HepG2 (cell line): ENCODE measurements around the gene CCDC91. TPM values are rescaled to one million over a fixed set of nuclear protein-coding genes. Genes with fewer than 3 reads are reported as not detected.

Experiments used
- ATAC-seq: fragments of 200-7000 bp; cut with Tn5 transposase; 3 replicates; pipeline ENCODE4 v1.9.1; 2020; ENCODE audit warnings: mild to moderate bottlenecking, moderate library complexity
- BruUV-seq: library from RNA; stranded (reverse); fragments of 400-500 nt; replicated peaks from 2 replicates; lab custom pipeline; 2021; lab: Mats Ljungman, UMichigan
- CTCF ChIA-PET: fragments of 300-600 bp; formaldehyde crosslinking; extraction: SDS; loops from one replicate; lab custom pipeline; 2021; ENCODE audit warnings: low total read pairs, inconsistent platforms, low intra/inter-chr PET ratio; lab: Yijun Ruan, JAX
- POLR2A ChIA-PET: fragments of 350-600 bp; sonication (Branson Sonifier 250); formaldehyde crosslinking; loops from one replicate; lab custom pipeline; 2020; ENCODE audit warnings: antibody characterized with exemption, inconsistent platforms; lab: Yijun Ruan, JAX
- DNase-seq: peaks from one replicate; pipeline ENCODE4 v3.0.0-alpha.2; 2015; ENCODE audit warnings: low spot score
- FAIRE-seq: peaks from 3 replicates; lab custom pipeline; 2011; peaks lifted over from hg19 to GRCh38; lab: Jason Lieb, UNC
- H2AFZ ChIP-seq: one replicate; pipeline ENCODE4 v1.6.1; 2011; ENCODE audit warnings: low read length, inconsistent platforms
- H3K27ac ChIP-seq: fragments of 300-600 bp; 3 replicates; pipeline ENCODE4 v1.8.0; 2011; ENCODE audit warnings: mixed run types, mild to moderate bottlenecking, mixed read lengths, low read length, inconsistent platforms; ENCODE audit not compliant: insufficient read depth; ENCODE audit errors: extremely low read length
- H3K27me3 ChIP-seq, 2 experiments: fragments of 200-600 bp in 1 of 2; 2 replicates in 1 of 2; 3 replicates in 1 of 2; pipeline versions ENCODE4 v1.6.0 to v1.8.0; 2011; ENCODE audit warnings: low read length in 2 of 2, mild to moderate bottlenecking in 2 of 2, moderate library complexity in 2 of 2, inconsistent platforms in 1 of 2; ENCODE audit not compliant: insufficient read depth in 2 of 2, control insufficient read depth in 1 of 2
- H3K36me3 ChIP-seq, 2 experiments: fragments of 200-600 bp in 1 of 2; replicated peaks in 1 of 2; 2 replicates in 1 of 2; 3 replicates in 1 of 2; pipeline versions ENCODE4 v1.5.1 to v1.8.0; 2011; ENCODE audit warnings: low read length in 2 of 2, inconsistent platforms in 1 of 2; ENCODE audit not compliant: insufficient read depth in 2 of 2, control insufficient read depth in 1 of 2
- H3K4me1 ChIP-seq: 2 replicates; pipeline ENCODE4 v1.5.1; 2012; ENCODE audit warnings: low read length, inconsistent platforms; ENCODE audit not compliant: insufficient read depth
- H3K4me2 ChIP-seq: 2 replicates; pipeline ENCODE4 v1.6.0; 2011; ENCODE audit warnings: low read depth, low read length, inconsistent platforms
- H3K4me3 ChIP-seq, 3 experiments: fragments of 200-600 bp in 1 of 3; sonication (generic), shearing (Covaris generic) in 1 of 3; replicated peaks in 1 of 3; 2 replicates each; pipeline ENCODE4 v1.5.1; 2011 to 2016; ENCODE audit warnings: low read length in 3 of 3, inconsistent platforms in 2 of 3, low read depth in 2 of 3, mild to moderate bottlenecking in 2 of 3, control low read depth in 1 of 3, mixed read lengths in 1 of 3; ENCODE audit not compliant: insufficient read depth in 1 of 3
- H3K79me2 ChIP-seq: one replicate; pipeline ENCODE4 v1.6.1; 2011; ENCODE audit warnings: low read length, inconsistent platforms; ENCODE audit not compliant: insufficient read depth
- H3K9ac ChIP-seq: 2 replicates; pipeline ENCODE4 v1.6.0; 2011; ENCODE audit warnings: mild to moderate bottlenecking, low read depth, low read length, inconsistent platforms; ENCODE audit not compliant: insufficient read depth
- H3K9me3 ChIP-seq: 2 replicates; pipeline ENCODE4 v1.5.1; 2012; ENCODE audit warnings: mild to moderate bottlenecking, low read length
- H4K20me1 ChIP-seq: 2 replicates; pipeline ENCODE4 v1.6.0; 2011; ENCODE audit warnings: inconsistent platforms, mild to moderate bottlenecking, low read length, moderate library complexity; ENCODE audit not compliant: insufficient read depth
- CAMTA2 ChIP-seq: sonication (generic); formaldehyde crosslinking; IDR thresholded peaks from 2 replicates; pipeline ENCODE4 v1.4.0; 2020; ENCODE audit warnings: mild to moderate bottlenecking, missing genetic modification reagents, borderline replicate concordance
- CBFB ChIP-seq: sonication (generic); formaldehyde crosslinking; IDR thresholded peaks from 2 replicates; pipeline ENCODE4 v1.4.0; 2020; ENCODE audit warnings: missing genetic modification reagents
- CHD2 ChIP-seq: IDR thresholded peaks from 2 replicates; pipeline ENCODE4 v1.6.1; 2011; ENCODE audit warnings: low read depth, low read length, improper control_type of control experiment
- CSRNP1 ChIP-seq: sonication (generic); formaldehyde crosslinking; IDR thresholded peaks from 2 replicates; pipeline ENCODE4 v1.8.1; 2023; ENCODE audit warnings: mild to moderate bottlenecking, missing genetic modification reagents
- CSRNP2 ChIP-seq: sonication (generic); formaldehyde crosslinking; conservative IDR thresholded peaks from 2 replicates; pipeline ENCODE4 v1.8.0; 2022; ENCODE audit warnings: low read depth, missing genetic modification reagents
- DMAP1 ChIP-seq: IDR thresholded peaks from 2 replicates; pipeline ENCODE4 v1.6.1; 2016
- NCOA1 ChIP-seq: sonication (generic); formaldehyde crosslinking; IDR thresholded peaks from 2 replicates; pipeline ENCODE4 v1.9.0; 2021; ENCODE audit warnings: missing genetic modification reagents
- POLR2AphosphoS5 ChIP-seq: IDR thresholded peaks from 2 replicates; pipeline ENCODE4 v1.6.1; 2012; ENCODE audit warnings: low read depth, low read length
- RARG ChIP-seq: sonication (generic); formaldehyde crosslinking; IDR thresholded peaks from 2 replicates; pipeline ENCODE4 v1.4.0; 2020; ENCODE audit warnings: low read depth, mild to moderate bottlenecking, missing genetic modification reagents
- STAT6 ChIP-seq: sonication (generic); formaldehyde crosslinking; IDR thresholded peaks from 2 replicates; pipeline ENCODE4 v1.4.0; 2020; ENCODE audit warnings: missing genetic modification reagents, mild to moderate bottlenecking, borderline replicate concordance
- TFDP1 ChIP-seq: IDR thresholded peaks from 2 replicates; pipeline ENCODE4 v1.6.1; 2016; ENCODE audit warnings: missing compliant biosample characterization, missing genetic modification reagents, borderline replicate concordance
- TOPORS ChIP-seq: sonication (generic); formaldehyde crosslinking; IDR thresholded peaks from 2 replicates; pipeline ENCODE4 v1.8.0; 2023; ENCODE audit warnings: mild to moderate bottlenecking, missing genetic modification reagents
- ZKSCAN1 ChIP-seq: fragments of 150-350 bp; IDR thresholded peaks from 2 replicates; pipeline ENCODE4 v1.6.1; 2014; ENCODE audit warnings: low read length
- ZNF362 ChIP-seq: sonication (generic); formaldehyde crosslinking; IDR thresholded peaks from 2 replicates; pipeline ENCODE4 v1.4.0; 2020; ENCODE audit warnings: missing genetic modification reagents, mild to moderate bottlenecking, borderline replicate concordance
- ZNF75D ChIP-seq: sonication (generic); formaldehyde crosslinking; IDR thresholded peaks from 2 replicates; pipeline ENCODE4 v1.8.1; 2023; ENCODE audit warnings: missing genetic modification reagents, mild to moderate bottlenecking, borderline replicate concordance
- in situ Hi-C: cut with HindIII; loops from 2 replicates; pipeline ENCODE4 v1.10.0; 2017; ENCODE audit warnings: low pct_unique_long_range_greater_than_20kb; ENCODE audit not compliant: extremely low pct_ligation_motif_present
- intact Hi-C: fragments of 100-400 bp; cut with micrococcal nuclease; formaldehyde crosslinking; loops from one replicate; pipeline ENCODE4 v1.10.0; 2022; ENCODE audit not compliant: unreplicated experiment
- polyA plus RNA-seq, 8 experiments: library from polyadenylated mRNA; depleted of rRNA in 3 of 8; stranded (reverse) in 7 of 8; unstranded in 1 of 8; fragments of >200 nt; fragmentation: Illumina TruSeq in 4 of 8; extraction: Trizol in 4 of 8; gene quantifications; 2 replicates each; pipeline versions ENCODE4 v1.2.1 to v1.2.3, GENCODE V29; 2011 to 2016; ENCODE audit warnings: low read depth in 4 of 8, missing spikeins in 1 of 8, mixed read lengths in 1 of 8; ENCODE audit not compliant: insufficient read depth in 1 of 8
- total RNA-seq, 5 experiments: library from RNA; depleted of rRNA; stranded (reverse); fragments of >200 nt; fragmentation: Illumina TruSeq; extraction: Trizol; gene quantifications; 2 replicates each; pipeline ENCODE4 v1.2.3, GENCODE V29; 2016; ENCODE audit warnings: low read depth in 1 of 5

Gene CCDC91
- total and polyA plus RNA-seq, 2 of the 13 experiments (the other 11 are each of a cell fraction or from before 2014, with no cell fraction given) = 9.8 to 15.8 TPM

GRCh38 chr12:28443337-28443736 is 253.1 kb downstream of the CCDC91 start:
- no peak for DNase-seq
- BruUV-seq = no TSS peak
- TF ChIP-seq TOPORS (CRISPR knock-in tag) (no peak), CHD2 (no peak), RARG (no peak), TFDP1 (no peak), POLR2AphosphoS5 (no peak), DMAP1 (CRISPR knock-in tag) (no peak), STAT6 (CRISPR knock-in tag) (no peak), CAMTA2 (CRISPR knock-in tag) (no peak), ZNF75D (no peak), ZNF362 (CRISPR knock-in tag) (no peak), NCOA1 (CRISPR knock-in tag) (no peak), CSRNP2 (CRISPR knock-in tag) (no peak), ZKSCAN1 (no peak), CBFB (CRISPR knock-in tag) (no peak), CSRNP1 (CRISPR knock-in tag) (no peak)
- Histone ChIP-seq H2AFZ (no peak overlapping the region), H3K4me3 (no peak overlapping the region), H3K27ac (no peak overlapping the region), H3K36me3 (no peaks in the 10 kb centered on the region), H3K9ac (no peak overlapping the region), H3K79me2 (no peaks in the 10 kb centered on the region), H3K4me2 (no peak overlapping the region), H4K20me1 (no peaks in the 10 kb centered on the region), H3K4me1 (no peaks in the 10 kb centered on the region), H3K9me3 (no peaks in the 10 kb centered on the region), H3K27me3 (no peaks in the 10 kb centered on the region)
- ATAC-seq = no peak
- no peak for FAIRE-seq
- in situ Hi-C loops = no loop called here
- POLR2A ChIA-PET = no interaction called here
- CTCF ChIA-PET = no interaction called here
- intact Hi-C loops = no loop called here
